HG03196 (cell line): ENCODE data around the gene VIPR2.
"Not testable (repeated sequence)": the region's sequence is repeated elsewhere in the genome, so short reads cannot be mapped to it uniquely, and the experiment has no call there.

ENCODE experiments used
- ATAC-seq: cut with Tn5 transposase; IDR thresholded peaks from one replicate; pipeline ENCODE4 v1.9.1; 2021; ENCODE audit not compliant: unreplicated experiment

Gene VIPR2

GRCh38 chr7:159144758-159145489 lies at the start of gene VIPR2:
Gene VIPR2 (minus strand): TSS chr7:159144867. CDS start chr7:159144771, 96 bp downstream.
- no peak for ATAC-seq

DNA sequence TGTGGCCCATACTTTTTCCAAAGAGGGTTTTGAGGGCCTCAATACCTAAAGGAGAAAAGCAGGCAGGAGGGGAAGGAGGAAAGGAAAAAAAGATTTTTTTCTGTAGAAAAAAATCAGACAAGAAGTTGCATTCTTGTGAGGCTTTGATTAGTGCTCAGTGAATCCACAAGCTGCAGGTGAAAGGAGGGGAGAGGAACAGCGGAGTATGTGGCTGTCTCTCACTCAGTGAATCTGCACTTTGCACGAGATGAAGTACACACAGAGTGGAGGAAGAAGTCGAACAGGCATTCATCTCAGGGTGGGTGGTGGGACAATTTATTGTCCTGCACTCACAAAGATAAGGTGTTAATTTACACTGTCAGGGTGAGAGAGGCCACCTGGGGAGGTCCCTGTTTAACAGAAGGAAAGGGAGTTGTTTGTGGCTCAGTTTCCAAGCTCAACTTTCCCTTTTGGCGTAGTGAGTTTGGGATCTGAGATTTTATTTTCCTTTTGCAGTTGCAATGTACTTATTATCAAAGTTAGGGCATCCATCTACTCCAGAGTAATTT lies 49.0 kb upstream of the VIPR2 start:
- ATAC-seq, result no peak

DNA sequence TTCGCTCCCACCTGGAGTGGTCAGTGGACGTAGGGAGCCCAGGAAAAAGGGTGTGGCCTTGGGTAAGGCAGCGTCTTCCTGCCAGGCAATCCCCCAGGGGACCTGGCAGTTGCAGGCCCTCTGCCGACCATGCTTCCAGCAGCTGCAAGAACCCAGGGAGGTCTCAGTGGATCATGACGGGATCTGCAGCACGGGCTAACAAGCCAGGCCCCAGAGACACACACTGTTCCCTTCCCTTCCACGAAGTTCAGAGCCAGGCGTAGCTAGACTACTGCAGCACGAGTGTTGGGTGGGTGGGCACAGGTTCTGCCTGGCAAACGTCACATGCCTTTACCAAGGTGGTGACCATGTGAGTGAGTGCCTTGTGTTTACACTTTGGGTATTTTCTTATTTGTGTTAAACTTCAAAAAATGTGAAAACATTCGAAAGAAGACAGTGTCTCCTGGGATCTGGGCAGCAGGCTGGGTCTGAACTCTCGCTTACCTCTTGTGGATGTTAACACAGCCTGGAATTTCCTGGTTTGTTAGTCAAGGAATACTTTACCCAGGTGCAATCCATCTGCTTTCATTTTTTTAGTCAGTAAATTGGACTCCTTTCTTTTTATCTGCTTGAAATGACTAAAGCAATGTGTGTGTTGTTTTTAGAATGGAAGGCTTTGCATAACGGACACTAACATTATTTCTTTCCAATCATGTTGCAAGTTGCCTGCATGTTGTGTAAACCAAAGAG lies 48.2 kb upstream of the VIPR2 start:
- no peak for ATAC-seq

GRCh38 chr7:159192013-159192412 lies 47.3 kb upstream of the VIPR2 start:
- no peak for ATAC-seq

DNA sequence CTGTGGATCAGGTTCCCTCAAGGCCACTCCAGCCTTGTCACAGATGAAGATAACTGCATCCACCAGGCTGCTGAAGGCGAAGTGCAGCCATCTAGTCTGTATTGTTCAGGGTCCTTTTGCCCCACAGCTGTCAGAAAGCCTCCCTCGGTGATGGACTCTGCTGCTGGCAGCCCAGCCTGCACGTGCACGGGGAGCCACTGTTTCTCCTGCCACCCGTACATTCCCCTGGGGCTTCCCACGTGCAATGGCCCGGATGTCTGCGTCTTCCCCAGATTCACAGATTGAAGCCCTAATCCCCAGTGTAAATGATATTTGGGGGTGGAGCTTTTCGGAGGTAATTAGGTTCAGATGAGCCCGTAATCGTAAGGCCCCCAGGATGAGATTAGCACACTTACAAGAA lies 46.6 kb upstream of the VIPR2 start:
- ATAC-seq, result no peak

GRCh38 chr7:159188011-159188410 lies 43.3 kb upstream of the VIPR2 start:
- no peak for ATAC-seq

GRCh38 chr7:159179241-159179640 lies 34.6 kb upstream of the VIPR2 start:
- no peak for ATAC-seq

DNA sequence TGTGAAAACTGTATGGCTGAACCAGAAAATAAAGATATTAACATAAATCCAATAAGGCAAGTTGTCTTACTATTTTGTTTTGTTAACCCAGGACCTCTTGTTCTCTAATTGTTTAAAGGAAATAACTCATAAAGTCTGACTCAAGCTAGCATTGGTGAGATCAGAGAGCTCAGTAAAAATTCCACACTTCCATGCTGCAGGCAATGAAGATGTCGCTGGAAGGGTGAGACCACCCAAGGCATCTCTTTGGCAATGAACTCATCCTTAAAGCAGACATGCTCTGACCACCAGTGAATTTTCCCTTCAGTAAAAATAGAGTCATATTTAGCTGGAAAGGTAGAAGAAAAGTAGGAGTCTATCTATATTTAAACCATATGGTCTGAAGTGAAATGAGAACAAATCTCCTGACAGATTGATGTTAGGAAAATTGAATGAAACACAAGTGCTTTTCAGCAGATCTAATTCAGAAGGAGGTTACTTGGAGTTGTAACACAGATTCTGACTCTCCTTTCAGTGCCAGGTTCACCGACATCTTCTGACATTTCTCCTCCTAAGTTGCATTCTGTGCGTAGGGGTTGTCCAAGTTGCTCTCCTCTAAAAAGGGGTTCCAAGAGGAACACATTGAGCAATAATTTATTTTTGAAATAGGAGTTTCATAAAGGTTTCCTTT lies 32.8 kb upstream of the VIPR2 start:
- ATAC-seq, result no peak

DNA sequence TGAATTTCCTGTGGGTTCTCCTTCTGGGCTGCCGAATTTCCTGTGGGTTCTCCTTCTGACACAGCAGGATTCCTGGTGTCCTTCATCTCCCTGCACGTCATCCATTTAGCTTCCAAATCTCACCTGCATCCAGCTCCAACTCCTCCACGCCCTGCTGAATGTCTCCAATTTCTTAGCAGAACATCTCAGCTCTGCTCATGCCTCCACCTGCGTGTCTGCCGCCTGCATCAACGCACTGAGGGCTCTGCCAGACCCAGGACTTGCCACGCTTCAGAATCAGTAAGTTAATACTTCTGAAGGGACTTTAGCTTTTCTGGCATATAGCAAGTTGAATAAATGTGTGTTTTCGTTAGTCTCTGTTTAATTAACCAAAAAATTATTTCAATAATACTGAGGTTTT lies 31.1 kb upstream of the VIPR2 start:
- ATAC-seq, result no peak

DNA sequence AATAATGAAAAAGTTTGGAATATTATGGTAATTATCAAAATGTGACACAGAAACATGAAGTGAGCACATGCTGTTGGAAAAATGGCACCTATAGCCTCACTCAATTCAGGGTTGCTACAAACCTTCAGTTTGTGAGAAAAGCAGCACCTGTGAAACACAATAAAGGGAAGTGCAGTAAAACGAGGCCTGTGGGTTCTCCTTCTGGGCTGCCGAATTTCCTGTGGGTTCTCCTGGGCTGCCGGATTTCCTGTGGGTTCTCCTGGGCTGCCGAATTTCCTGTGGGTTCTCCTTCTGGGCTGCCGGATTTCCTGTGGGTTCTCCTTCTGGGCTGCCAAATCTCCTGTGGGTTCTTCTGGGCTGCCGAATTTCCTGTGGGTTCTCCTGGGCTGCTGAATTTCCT lies 30.4 kb upstream of the VIPR2 start:
- not testable (repeated sequence) for ATAC-seq

- ATAC-seq, result no peak
These were observed 27.7 kb upstream of the VIPR2 start for GRCh38 chr7:159172400-159172799.

DNA sequence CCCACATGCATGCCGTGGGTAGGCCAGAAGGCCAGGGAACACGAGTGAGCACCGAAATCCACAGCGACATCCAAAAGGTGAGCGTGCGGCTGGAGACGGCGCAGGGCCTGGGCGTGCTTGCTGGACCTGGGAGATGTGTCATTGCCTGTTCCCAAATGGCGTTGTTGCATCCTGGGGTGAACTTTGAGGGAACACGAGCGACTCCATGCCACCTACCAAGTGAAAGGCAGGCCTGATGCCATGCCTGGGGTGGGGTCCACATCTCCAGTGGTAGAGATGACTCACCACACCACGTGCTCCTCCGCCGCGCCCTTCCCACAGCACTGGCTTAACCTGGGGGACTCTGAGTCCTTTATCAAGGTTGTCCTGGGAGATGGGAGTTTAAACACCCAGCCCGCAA lies 24.7 kb upstream of the VIPR2 start:
- no peak for ATAC-seq

DNA sequence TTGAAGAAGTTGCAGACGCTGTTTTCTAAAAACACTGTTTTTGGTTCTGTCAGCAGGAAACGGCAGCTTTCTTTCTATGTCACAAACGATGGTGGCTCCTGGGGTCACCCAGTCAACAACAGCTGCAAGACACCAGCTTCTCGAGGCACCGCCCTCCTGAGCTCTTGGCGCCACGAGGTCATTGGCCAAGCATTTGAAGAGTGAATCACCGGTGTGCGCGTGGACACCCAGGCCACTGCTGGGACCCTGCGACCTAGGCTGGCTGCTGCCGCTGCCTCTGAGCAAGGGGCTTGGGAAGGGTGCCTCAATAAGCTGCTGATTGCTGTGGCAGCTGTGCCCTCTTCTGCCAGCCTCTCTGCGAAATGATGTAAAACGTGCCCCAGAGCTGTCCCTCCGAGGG lies 22.5 kb upstream of the VIPR2 start:
- ATAC-seq, result no peak

DNA sequence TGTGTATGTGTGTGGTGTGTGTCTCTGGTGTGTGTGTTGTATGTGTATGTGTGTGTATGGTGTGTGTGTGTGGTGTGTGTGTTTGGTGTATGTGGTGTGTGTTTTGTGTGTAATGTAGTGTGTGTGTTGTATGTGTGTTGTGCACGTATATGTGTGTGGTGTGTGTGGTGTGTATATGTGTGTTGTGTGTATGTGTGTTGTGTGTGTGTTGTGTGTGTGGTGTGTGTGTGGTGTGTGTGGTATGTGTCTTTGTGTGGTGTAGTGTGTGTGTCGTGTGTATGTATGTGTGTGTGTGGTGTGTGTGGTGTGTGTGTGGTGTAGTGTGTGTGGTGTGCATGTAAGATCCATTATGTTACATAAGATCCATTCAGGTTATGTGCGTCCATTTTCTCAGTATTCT lies 21.9 kb upstream of the VIPR2 start:
- ATAC-seq, result no peak

DNA sequence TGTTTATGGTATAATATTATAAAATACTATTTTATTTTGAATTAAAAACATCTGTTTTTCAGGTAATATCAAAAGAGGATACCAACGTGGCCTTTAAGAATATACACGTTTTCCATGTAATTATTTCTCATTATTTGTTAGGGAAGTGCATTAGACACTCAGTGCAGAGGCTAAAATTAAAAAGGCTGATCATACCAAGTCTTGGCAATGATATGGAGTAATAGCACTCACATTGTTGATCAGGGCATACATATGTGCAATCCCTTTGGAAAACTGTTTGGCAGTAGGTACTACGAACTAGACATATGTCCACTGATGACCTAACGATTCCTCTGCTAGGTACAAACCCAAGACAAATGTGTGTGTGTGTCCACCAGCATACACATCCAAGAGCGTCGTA lies 20.7 kb upstream of the VIPR2 start:
- no peak for ATAC-seq

DNA sequence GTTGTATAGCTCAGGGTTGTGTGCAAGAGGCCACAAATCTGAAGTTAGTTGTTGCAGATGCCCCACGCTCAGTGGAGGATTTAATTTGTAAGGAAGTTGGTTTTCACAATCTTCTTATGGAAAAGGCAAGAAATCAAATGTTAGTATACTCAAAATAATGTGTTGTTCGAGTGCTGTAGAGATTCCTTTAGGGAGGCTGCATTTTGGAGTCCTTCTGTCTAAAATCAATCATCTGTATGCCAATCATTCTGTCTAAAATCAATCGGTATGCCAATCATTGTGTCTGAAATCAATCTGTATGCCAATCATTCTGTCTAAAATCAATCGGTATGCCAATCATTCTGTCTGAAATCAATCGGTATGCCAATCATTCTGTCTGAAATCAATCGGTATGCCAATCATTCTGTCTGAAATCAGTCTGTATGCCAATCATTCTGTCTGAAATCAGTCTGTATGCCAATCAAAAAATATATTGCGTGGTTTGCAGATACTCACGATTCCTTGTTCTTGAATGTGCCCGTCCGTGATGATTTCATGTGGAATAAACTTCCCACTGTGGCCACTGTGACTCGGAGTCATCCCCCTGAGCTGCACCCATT lies 19.1 kb upstream of the VIPR2 start:
- ATAC-seq, result not testable (repeated sequence)

GRCh38 chr7:159162050-159162626 lies 17.5 kb upstream of the VIPR2 start:
- not testable (repeated sequence) for ATAC-seq

DNA sequence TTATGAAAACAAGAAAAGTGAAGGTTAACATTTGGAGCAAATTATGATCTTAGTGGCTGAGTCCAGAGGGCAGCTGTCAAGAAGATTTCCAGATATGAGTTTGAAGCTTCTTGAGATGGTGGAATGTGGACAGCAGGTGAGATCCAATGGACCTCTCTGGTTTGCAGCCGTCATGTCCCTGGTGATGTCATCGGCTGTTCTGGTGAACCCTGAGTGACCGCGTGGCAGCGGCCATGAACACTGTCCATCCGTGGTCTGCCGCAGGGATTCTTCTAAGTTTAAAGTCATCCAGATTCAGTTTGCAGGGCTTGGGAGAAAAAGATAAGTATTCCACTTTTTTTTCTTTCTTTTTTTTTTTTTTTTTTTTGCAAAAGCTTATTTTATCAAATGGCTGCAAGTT lies 15.8 kb upstream of the VIPR2 start:
- ATAC-seq, result no peak

DNA sequence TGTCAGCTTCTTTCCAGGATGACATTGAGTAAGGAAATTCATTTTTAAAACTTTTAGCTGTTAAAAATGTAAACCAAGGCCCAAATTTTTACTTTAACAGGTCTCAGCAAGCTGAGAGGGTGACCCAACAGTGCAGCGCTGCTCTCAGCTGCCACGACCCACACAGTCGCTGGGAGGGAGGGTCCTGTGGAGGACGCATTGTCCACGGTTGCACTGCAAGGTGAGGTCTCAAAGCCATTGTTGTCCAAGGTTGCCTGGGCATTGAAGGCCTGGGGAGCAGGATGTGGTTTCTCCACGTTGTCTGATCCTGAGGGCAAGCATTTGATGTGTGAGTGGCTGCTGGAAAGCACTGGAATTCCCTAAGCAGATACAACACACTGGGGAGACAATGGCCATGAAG lies 15.1 kb upstream of the VIPR2 start:
- no peak for ATAC-seq

DNA sequence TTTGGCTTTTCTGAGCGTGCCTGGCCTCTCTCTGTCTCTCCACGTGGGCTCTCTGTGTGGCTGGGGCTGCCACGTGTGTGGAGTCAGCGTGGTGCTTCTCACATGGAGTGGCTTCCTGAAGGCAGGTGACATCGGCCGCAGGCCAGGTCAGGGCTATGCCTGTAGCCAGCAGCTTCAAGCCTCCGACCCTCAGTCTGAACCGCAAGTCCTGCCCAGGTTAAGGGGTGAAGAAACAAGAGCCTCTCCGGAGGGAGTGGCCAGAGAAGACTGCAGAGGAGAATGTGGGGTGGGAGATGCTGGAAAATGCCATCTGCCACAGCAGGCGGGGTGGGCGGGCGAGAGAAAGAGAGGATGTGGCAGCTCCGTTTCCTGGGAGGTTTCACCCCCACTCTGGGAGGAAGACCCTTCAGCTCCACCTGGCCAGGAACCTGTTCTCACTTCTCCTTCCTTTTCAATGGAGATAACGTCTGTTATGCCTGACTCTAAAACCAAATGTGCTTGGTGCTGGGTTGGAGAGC lies 14.3 kb upstream of the VIPR2 start:
- ATAC-seq, result no peak
